GM12878 (cell line): ENCODE data around the gene ATP12A. TPM values are rescaled to one million over a fixed set of nuclear protein-coding genes. Genes with fewer than 3 reads are reported as not detected.

Source experiments
- ATAC-seq: fragments of 200-7000 bp; cut with Tn5 transposase; 3 replicates; pipeline ENCODE4 v1.9.1; 2020; ENCODE audit warnings: mild to moderate bottlenecking, moderate library complexity
- BruUV-seq: library from RNA; stranded (reverse); fragments of 400-500 nt; replicated peaks from 2 replicates; lab custom pipeline; 2021; lab: Mats Ljungman, UMichigan
- CTCF ChIA-PET: fragments of 300-600 bp; sonication (Branson Sonifier 250); formaldehyde crosslinking; extraction: SDS; loops from one replicate; lab custom pipeline; 2021; ENCODE audit warnings: inconsistent platforms; lab: Yijun Ruan, JAX
- POLR2A ChIA-PET: fragments of 350-600 bp; formaldehyde crosslinking; extraction: SDS; loops from one replicate; lab custom pipeline; 2021; ENCODE audit warnings: inconsistent platforms; lab: Charles Lee
- RAD21 ChIA-PET: fragments of 300-600 bp; sonication (Branson Sonifier 250); formaldehyde crosslinking; loops from one replicate; lab custom pipeline; 2023; ENCODE audit warnings: antibody characterized with exemption; ENCODE audit not compliant: unreplicated experiment; lab: Charles Lee
- SMC1A ChIA-PET: fragments of 300-600 bp; sonication (Branson Sonifier 250); formaldehyde crosslinking; loops from one replicate; lab custom pipeline; 2023; ENCODE audit not compliant: unreplicated experiment, uncharacterized antibody; lab: Charles Lee
- DNase-seq: peaks from one replicate; pipeline ENCODE4 v3.0.0-alpha.2; 2011; ENCODE audit warnings: low read depth, low spot score
- FAIRE-seq: peaks from 3 replicates; lab custom pipeline; 2011; peaks lifted over from hg19 to GRCh38; lab: Jason Lieb, UNC
- H2AFZ ChIP-seq: 2 replicates; pipeline ENCODE4 v1.6.0; 2011; ENCODE audit warnings: low read depth, low read length, control low read depth; ENCODE audit not compliant: control insufficient read depth
- H3K27ac ChIP-seq: 2 replicates; pipeline ENCODE4 v1.5.1; 2011; ENCODE audit warnings: control low read depth; ENCODE audit not compliant: control insufficient read depth, insufficient read depth
- H3K27me3 ChIP-seq, 2 experiments: replicated peaks in 1 of 2; 2 replicates each; pipeline versions ENCODE4 v1.6.0 to v1.6.1; 2011; ENCODE audit warnings: low read length in 1 of 2; ENCODE audit not compliant: control insufficient read depth in 2 of 2, insufficient read depth in 2 of 2
- H3K36me3 ChIP-seq, 2 experiments: 2 replicates each; pipeline ENCODE4 v1.5.1; 2011; ENCODE audit warnings: low read length in 1 of 2; ENCODE audit not compliant: control insufficient read depth in 2 of 2, insufficient read depth in 2 of 2
- H3K4me1 ChIP-seq: 2 replicates; pipeline ENCODE4 v1.6.1; 2011; ENCODE audit warnings: mild to moderate bottlenecking, low read length, moderate library complexity, mixed read lengths; ENCODE audit not compliant: control insufficient read depth, insufficient read depth
- H3K4me2 ChIP-seq: 2 replicates; pipeline ENCODE4 v1.6.0; 2011; ENCODE audit warnings: control low read depth; ENCODE audit not compliant: control insufficient read depth, insufficient read depth
- H3K4me3 ChIP-seq: fragments of 200-600 bp; sonication (generic); 2 replicates; pipeline ENCODE4 v1.5.1; 2016
- H3K79me2 ChIP-seq: 2 replicates; pipeline ENCODE4 v1.6.0; 2011; ENCODE audit warnings: low read length; ENCODE audit not compliant: control insufficient read depth, insufficient read depth
- H3K9ac ChIP-seq: 2 replicates; pipeline ENCODE4 v1.8.0; 2011; ENCODE audit warnings: low read length, control low read depth, mixed read lengths; ENCODE audit not compliant: control insufficient read depth, insufficient read depth
- H3K9me3 ChIP-seq: replicated peaks from 3 replicates; pipeline ENCODE4 v1.5.1; 2011; ENCODE audit warnings: mild to moderate bottlenecking, low read length; ENCODE audit not compliant: control insufficient read depth, insufficient read depth
- H4K20me1 ChIP-seq: 2 replicates; pipeline ENCODE4 v1.6.0; 2011; ENCODE audit not compliant: control insufficient read depth, insufficient read depth
- BCL11A ChIP-seq: IDR thresholded peaks from 2 replicates; pipeline ENCODE4 v1.6.1; 2011; ENCODE audit warnings: low read depth, low read length
- CBX5 ChIP-seq: sonication (generic); IDR thresholded peaks from 2 replicates; pipeline ENCODE4 v1.6.1; 2016; ENCODE audit warnings: low read depth, moderate library complexity, mild to moderate bottlenecking, inconsistent platforms
- HDAC2 ChIP-seq: fragments of 200-600 bp; sonication (generic); IDR thresholded peaks from 2 replicates; pipeline ENCODE4 v1.6.1; 2017
- IKZF2 ChIP-seq, 2 experiments: fragments of 450-650 bp; IDR thresholded peaks; 2 replicates each; pipeline ENCODE4 v1.6.1; 2017; ENCODE audit warnings: mild to moderate bottlenecking in 2 of 2, moderate library complexity in 2 of 2
- MEF2B ChIP-seq: fragments of 450-650 bp; IDR thresholded peaks from 2 replicates; pipeline ENCODE4 v1.6.1; 2018; ENCODE audit warnings: mild to moderate bottlenecking, moderate library complexity; ENCODE audit not compliant: partially characterized antibody, poor library complexity, severe bottlenecking
- MTA3 ChIP-seq: IDR thresholded peaks from 2 replicates; pipeline ENCODE4 v1.6.1; 2012; ENCODE audit warnings: low read length, inconsistent platforms, borderline replicate concordance
- SP1 ChIP-seq: IDR thresholded peaks from one replicate; pipeline ENCODE4 v1.6.1; 2011; ENCODE audit warnings: low read depth, low read length
- ZBED1 ChIP-seq: IDR thresholded peaks from 2 replicates; pipeline ENCODE4 v1.6.1; 2016; ENCODE audit warnings: borderline replicate concordance
- ZNF274 ChIP-seq: IDR thresholded peaks from one replicate; pipeline ENCODE4 v1.8.0; 2011; ENCODE audit not compliant: insufficient read length, insufficient read depth
- ZZZ3 ChIP-seq: IDR thresholded peaks from 2 replicates; pipeline ENCODE4 v1.6.1; 2011; ENCODE audit warnings: low read depth; ENCODE audit not compliant: control insufficient read depth, insufficient read length
- WGBS: methylation state at CpG from one replicate; pipeline ENCODE4 v1.1.6; 2016; ENCODE audit warnings: low lambda C conversion rate; ENCODE audit not compliant: insufficient replicate concordance, insufficient coverage; ENCODE audit errors: missing lambda C conversion rate; 5-methylcytosine and 5-hydroxymethylcytosine counted together
- in situ Hi-C: fragments of 300-500 bp; cut with MboI; formaldehyde crosslinking; loops from 9 replicates; pipeline ENCODE4 v1.14.3; 2018; ENCODE audit warnings: mixed read lengths
- intact Hi-C: fragments of 100-400 bp; cut with micrococcal nuclease; formaldehyde crosslinking; loops from one replicate; pipeline ENCODE4 v1.14.2; 2022; ENCODE audit not compliant: unreplicated experiment
- polyA plus RNA-seq, 11 experiments: library from polyadenylated mRNA; depleted of rRNA in 4 of 11; unstranded in 6 of 11; stranded (reverse) in 5 of 11; fragments of >200 nt; fragmentation: Nextera tagmentation in 4 of 11; fragmentation: Illumina TruSeq in 1 of 11; extraction: Ambion mirVana in 4 of 11; extraction: Trizol in 1 of 11; gene quantifications; 1 replicate in 1 of 11; 2 replicates in 10 of 11; pipeline versions ENCODE4 v1.2.1 to v1.2.3, GENCODE V29; 2011 to 2016; ENCODE audit warnings: inconsistent platforms in 2 of 11, missing spikeins in 2 of 11, low read depth in 1 of 11
- total RNA-seq, 4 experiments: library from RNA; depleted of rRNA in 3 of 4; stranded (reverse); fragments of >200 nt in 3 of 4; fragmentation: Illumina TruSeq in 1 of 4; extraction: Trizol in 1 of 4; gene quantifications; 2 replicates each; pipeline versions ENCODE4 v1.2.1 to v1.2.3, GENCODE V29; 2013 to 2021
- TF ChIP-seq, protein P1 (sequence below): fragments of 450-650 bp; IDR thresholded peaks from 2 replicates; pipeline ENCODE4 v1.6.1; 2017; ENCODE audit warnings: mild to moderate bottlenecking
- TF ChIP-seq, protein P2 (sequence below): IDR thresholded peaks from 2 replicates; pipeline ENCODE4 v1.6.1; 2011; ENCODE audit warnings: mild to moderate bottlenecking, low read depth, low read length, moderate library complexity; ENCODE audit not compliant: insufficient replicate concordance
- TF ChIP-seq, protein P3 (sequence below): fragments of 450-650 bp; IDR thresholded peaks from 2 replicates; pipeline ENCODE4 v1.6.1; 2017; ENCODE audit warnings: mild to moderate bottlenecking, moderate library complexity
- TF ChIP-seq, protein P4 (sequence below), 3 experiments: IDR thresholded peaks in 2 of 3; conservative IDR thresholded peaks in 1 of 3; 2 replicates each; pipeline ENCODE4 v1.5.1; 2011; ENCODE audit warnings: low read depth in 3 of 3, low read length in 3 of 3, mild to moderate bottlenecking in 3 of 3, control low read depth in 2 of 3, moderate library complexity in 2 of 3, inconsistent platforms in 1 of 3, mixed read lengths in 1 of 3; ENCODE audit not compliant: control insufficient read depth in 2 of 3, insufficient read depth in 1 of 3; ENCODE audit errors: extremely low read depth in 1 of 3

ATP12A gene
- total and polyA plus RNA-seq, 10 of the 15 experiments (the other 5 are each of a cell fraction or from before 2014, with no cell fraction given): 0.02 to 0.08 (median 0.04) TPM; not detected in 6

DNA sequence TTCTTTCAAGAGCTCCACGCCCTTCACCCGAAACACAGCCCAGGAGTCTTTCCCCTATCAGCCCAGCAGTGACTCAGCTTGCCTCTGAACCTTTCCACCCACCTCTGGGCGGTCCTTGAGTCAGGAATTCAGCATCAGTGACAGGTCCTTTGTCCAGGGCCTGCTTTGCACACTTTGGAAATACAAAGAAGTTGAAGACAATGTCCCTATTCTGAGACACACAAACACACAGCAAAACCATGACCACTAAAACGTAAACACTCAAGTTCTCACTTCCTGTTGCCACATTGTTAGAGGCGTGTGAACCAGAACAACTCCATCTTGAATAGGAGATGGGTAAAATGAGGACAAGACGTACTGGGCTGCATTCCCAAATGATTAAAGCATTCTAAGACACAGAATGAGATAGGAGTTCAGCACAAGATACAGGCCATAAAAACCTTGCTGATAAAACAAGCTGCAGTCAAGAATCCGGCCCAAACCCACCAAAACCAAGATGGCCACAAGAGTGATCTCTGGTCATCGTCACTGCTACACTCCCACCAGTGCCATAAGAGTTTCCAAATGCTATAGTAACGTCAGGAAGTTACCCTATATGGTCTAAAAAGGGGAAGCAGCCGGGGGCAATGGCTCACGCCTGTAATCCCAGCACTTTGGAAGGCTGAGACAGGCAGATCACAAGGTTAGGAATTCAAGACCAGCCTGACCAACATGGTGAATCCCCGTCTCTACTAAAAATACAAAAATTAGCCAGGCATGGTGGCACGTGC, 49.2 kb upstream of the ATP12A start:
- Histone ChIP-seq H3K4me1 (peaks cover 10% of the 10 kb centered on the region), H3K27ac (no peak overlapping the region), H3K4me2 (no peak overlapping the region), H3K36me3 (no peaks in the 10 kb centered on the region), H3K79me2 (no peaks in the 10 kb centered on the region), H3K4me3 (no peak overlapping the region), H4K20me1 (no peaks in the 10 kb centered on the region), H2AFZ (no peak overlapping the region), H3K27me3 (no peaks in the 10 kb centered on the region), H3K9me3 (no peaks in the 10 kb centered on the region), H3K9ac (no peak overlapping the region)
- no TSS peak for BruUV-seq
- in situ Hi-C loops: no loop called here
- intact Hi-C loops: no loop called here
- ATAC-seq (peak; percentile 52), FAIRE-seq (no peak), DNase-seq (no peak)
- ChIA-PET CTCF (interaction anchor here (1.8 kb wide), 1 partner anchor 25 kb away, joined by 7 read pairs; no protein-coding TSS in a partner anchor), SMC1A (no interaction called here), RAD21 (no interaction called here), POLR2A (no interaction called here)
- 50% methylated on average over 13 of the region's 13 CpGs for WGBS
- TF ChIP-seq, protein P1, sequence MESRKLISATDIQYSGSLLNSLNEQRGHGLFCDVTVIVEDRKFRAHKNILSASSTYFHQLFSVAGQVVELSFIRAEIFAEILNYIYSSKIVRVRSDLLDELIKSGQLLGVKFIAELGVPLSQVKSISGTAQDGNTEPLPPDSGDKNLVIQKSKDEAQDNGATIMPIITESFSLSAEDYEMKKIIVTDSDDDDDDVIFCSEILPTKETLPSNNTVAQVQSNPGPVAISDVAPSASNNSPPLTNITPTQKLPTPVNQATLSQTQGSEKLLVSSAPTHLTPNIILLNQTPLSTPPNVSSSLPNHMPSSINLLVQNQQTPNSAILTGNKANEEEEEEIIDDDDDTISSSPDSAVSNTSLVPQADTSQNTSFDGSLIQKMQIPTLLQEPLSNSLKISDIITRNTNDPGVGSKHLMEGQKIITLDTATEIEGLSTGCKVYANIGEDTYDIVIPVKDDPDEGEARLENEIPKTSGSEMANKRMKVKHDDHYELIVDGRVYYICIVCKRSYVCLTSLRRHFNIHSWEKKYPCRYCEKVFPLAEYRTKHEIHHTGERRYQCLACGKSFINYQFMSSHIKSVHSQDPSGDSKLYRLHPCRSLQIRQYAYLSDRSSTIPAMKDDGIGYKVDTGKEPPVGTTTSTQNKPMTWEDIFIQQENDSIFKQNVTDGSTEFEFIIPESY: no peak
- TF ChIP-seq MTA3 (no peak), SP1 (no peak), IKZF2 (IDR thresholded peaks at IDR 0.05) (no peak), ZBED1 (no peak), ZNF274 (no peak), MEF2B (no peak), BCL11A (no peak), CBX5 (no peak), ZZZ3 (no peak), HDAC2 (no peak)
- TF ChIP-seq, protein P2, sequence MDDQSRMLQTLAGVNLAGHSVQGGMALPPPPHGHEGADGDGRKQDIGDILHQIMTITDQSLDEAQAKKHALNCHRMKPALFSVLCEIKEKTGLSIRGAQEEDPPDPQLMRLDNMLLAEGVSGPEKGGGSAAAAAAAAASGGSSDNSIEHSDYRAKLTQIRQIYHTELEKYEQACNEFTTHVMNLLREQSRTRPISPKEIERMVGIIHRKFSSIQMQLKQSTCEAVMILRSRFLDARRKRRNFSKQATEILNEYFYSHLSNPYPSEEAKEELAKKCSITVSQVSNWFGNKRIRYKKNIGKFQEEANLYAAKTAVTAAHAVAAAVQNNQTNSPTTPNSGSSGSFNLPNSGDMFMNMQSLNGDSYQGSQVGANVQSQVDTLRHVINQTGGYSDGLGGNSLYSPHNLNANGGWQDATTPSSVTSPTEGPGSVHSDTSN: peak; percentile 21
- TF ChIP-seq, protein P3, sequence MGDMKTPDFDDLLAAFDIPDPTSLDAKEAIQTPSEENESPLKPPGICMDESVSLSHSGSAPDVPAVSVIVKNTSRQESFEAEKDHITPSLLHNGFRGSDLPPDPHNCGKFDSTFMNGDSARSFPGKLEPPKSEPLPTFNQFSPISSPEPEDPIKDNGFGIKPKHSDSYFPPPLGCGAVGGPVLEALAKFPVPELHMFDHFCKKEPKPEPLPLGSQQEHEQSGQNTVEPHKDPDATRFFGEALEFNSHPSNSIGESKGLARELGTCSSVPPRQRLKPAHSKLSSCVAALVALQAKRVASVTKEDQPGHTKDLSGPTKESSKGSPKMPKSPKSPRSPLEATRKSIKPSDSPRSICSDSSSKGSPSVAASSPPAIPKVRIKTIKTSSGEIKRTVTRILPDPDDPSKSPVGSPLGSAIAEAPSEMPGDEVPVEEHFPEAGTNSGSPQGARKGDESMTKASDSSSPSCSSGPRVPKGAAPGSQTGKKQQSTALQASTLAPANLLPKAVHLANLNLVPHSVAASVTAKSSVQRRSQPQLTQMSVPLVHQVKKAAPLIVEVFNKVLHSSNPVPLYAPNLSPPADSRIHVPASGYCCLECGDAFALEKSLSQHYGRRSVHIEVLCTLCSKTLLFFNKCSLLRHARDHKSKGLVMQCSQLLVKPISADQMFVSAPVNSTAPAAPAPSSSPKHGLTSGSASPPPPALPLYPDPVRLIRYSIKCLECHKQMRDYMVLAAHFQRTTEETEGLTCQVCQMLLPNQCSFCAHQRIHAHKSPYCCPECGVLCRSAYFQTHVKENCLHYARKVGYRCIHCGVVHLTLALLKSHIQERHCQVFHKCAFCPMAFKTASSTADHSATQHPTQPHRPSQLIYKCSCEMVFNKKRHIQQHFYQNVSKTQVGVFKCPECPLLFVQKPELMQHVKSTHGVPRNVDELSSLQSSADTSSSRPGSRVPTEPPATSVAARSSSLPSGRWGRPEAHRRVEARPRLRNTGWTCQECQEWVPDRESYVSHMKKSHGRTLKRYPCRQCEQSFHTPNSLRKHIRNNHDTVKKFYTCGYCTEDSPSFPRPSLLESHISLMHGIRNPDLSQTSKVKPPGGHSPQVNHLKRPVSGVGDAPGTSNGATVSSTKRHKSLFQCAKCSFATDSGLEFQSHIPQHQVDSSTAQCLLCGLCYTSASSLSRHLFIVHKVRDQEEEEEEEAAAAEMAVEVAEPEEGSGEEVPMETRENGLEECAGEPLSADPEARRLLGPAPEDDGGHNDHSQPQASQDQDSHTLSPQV: peak; percentile 64; the same call in 1 of the 2 replicates
- TF ChIP-seq, protein P4, sequence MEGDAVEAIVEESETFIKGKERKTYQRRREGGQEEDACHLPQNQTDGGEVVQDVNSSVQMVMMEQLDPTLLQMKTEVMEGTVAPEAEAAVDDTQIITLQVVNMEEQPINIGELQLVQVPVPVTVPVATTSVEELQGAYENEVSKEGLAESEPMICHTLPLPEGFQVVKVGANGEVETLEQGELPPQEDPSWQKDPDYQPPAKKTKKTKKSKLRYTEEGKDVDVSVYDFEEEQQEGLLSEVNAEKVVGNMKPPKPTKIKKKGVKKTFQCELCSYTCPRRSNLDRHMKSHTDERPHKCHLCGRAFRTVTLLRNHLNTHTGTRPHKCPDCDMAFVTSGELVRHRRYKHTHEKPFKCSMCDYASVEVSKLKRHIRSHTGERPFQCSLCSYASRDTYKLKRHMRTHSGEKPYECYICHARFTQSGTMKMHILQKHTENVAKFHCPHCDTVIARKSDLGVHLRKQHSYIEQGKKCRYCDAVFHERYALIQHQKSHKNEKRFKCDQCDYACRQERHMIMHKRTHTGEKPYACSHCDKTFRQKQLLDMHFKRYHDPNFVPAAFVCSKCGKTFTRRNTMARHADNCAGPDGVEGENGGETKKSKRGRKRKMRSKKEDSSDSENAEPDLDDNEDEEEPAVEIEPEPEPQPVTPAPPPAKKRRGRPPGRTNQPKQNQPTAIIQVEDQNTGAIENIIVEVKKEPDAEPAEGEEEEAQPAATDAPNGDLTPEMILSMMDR (IDR thresholded peaks at IDR 0.05 in 2 of 3, conservative IDR thresholded peaks at IDR 0.05 in 1 of 3; ENCODE audit: control insufficient read depth in 2 of 3, extremely low read depth in 1 of 3, insufficient read depth in 1 of 3, low read depth in 3 of 3, low read length in 3 of 3): no peak
